GM19452 (cell line): ENCODE results near the gene RHCG.
"Not testable (repeated sequence)": the region's sequence is repeated elsewhere in the genome, so short reads cannot be mapped to it uniquely, and the experiment has no call there.

Experiments
- ATAC-seq: cut with Tn5 transposase; IDR thresholded peaks from one replicate; pipeline ENCODE4 v1.9.1; 2021; ENCODE audit not compliant: unreplicated experiment

The RHCG gene

DNA sequence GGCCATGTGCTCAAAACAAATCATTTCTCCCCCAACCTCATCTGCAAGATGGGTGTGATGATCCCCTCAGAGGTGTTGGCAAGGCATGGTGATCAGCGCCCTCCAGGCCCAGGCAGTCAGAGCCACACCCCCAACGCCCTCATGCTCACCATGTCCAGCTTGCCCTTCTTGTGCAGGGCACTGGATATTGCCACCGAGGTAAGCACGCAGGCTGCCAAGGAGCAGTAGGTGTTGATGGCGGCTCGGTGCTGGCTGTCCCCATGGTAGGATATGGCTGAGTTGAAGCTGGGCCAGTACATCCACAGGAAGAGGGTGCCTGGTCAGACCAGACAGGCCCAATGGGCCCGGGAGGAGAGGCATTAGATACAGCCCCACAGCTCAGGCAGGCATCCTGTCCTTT, 17.2 kb downstream of the RHCG start:
- no peak for ATAC-seq

DNA sequence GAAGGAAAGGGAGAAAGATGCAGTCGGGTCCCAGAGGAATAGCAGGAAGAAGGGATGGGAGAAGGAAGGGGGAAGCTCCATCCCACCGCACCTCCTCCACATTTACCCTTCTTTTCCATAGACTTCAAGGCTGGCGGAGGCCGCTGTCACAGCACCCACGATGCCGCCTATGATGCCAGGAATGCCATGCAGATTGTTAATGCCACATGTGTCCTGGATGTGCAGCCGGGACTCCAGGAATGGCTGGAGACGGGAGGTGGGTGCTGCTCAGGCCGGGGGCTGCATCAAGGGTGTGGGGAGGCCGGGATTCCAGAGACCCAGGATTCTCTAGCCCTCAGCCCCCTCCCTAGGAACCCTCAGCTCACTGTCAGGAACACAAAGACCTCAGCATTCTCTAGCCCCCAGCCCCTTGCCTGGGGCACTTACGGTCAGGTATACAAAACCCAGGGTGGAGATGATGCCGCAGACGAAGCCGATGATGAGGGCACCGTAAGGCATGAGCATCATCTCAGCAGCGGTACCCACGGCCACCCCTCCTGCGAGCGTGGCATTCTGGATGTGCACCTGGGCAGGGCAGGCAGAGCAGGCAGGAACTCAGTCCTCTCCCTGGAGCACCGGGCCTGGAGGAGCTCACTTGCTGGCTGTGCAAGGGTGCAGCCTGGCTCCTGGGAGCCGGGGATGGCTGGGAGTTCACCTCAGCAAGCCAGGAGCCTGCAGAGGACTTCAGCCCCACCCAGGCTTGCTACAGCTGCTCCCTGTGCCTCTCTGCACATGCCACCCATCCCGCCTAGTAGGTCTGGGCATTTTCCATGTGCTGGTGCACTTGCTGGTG, 18.8 kb downstream of the RHCG start:
- ATAC-seq, result no peak

DNA sequence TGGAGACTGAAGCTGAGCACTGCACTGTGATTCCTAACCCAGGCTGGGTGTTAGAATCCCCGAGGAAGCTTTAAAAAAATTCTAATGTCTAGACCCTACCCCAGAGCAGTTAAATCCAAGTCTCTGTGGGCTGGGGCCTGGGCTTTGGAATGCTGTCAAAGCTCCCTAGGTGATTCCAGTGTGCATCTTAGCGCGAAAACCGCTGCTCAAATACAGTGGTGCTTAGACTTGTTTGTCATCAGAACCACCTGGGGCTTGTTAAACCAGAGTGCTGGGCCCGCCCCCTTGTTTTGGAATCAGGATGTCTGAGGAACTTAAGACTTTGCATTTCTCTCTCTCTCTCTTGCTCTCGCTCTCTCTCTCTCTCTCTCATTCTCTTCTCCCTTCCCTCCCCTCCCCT, 20.7 kb downstream of the RHCG start:
- no peak for ATAC-seq

DNA sequence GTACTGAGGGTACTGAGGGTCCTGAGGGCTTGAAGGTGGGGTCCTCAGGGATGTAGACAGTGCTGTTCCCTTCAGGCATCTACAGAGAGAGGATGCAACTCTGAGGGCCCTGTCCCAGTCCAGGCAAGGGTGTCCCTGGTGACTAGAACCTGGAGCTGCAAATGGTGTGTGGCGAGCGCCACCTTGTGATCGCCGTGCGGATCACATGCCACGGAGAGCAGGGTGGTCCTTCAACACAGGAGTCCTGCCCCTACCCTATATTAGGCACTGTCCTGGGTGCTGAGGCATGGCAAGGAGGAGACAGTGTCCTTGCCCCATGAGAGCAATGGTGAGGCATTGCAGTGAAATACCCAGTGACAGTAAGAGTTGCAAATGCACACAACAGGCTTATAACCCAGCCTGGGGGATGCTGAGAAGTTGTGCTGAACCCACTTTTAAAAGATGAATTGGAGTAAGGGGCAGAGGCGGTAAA, 23.6 kb downstream of the RHCG start:
- ATAC-seq, result no peak

DNA sequence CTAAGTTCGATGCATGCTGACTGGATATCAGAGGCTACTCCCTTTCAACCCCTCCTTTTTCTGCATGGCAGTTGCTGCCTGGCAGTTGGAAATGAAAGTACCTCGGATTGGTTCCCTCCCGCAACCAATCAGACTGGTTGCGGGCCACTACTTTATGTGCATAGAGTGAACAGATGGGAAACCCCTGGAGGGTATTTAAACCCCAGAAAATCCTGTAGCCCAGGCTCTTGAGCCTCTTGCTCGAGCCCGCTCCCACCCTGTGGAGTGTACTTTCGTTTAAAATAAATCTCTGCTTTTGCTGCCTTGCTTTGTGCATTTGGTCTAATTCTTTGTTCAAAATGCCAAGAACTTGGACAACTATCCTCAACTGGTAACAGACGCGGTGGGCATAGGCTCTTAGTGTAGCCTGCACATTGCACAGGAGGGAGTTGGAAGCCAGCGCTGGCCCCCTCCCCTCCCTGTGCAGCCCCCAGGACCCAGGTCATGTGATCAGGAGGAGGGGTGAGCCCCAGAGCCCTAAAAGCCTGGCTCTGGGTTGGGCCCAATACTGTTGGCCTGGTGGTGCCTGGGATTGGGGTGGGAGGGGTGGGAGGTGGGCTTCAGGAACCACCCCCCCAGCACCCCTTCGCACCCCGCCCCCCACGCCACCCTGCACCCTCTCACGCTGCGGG, 26.8 kb downstream of the RHCG start:
- ATAC-seq, result no peak

DNA sequence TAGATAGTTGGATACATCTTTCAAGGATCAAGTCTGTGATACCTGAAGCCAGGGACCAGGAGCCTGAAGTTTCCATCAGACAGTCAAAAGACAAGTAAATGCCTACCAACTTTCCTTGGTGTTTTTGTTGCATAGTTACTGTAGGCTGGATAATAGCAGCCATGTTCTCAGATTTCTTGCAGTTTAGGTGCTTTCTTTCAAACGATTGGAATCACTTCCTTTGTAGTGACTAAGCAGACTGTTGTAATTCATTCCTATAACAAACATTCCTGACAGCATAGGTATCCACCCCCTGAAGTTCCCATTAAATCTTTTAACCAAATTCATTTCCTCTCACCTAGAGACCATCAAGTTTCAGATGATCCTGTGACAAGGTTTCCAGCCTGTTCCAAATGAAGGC, 27.6 kb downstream of the RHCG start:
- ATAC-seq, result not testable (repeated sequence)

DNA sequence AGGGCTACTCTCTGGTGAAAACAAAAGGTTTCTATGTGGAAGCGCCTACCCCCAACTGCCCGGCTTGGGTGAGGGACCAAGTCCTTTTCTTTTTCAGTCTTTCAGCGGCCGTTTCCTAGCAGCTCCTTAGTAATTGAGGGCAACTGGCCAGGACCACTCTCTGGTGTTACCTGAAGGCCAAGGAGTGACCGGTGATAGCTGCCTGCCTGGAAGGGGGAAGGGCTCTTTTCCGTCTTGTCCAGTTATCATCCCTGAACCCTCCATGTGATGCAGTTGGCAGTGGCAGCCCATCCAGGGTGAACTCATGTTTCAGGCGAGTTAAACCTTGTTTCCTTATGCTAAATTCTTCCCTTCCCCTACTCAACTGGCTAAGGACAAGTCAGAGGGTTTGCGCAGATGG, 33.3 kb downstream of the RHCG start:
- ATAC-seq, result no peak

DNA sequence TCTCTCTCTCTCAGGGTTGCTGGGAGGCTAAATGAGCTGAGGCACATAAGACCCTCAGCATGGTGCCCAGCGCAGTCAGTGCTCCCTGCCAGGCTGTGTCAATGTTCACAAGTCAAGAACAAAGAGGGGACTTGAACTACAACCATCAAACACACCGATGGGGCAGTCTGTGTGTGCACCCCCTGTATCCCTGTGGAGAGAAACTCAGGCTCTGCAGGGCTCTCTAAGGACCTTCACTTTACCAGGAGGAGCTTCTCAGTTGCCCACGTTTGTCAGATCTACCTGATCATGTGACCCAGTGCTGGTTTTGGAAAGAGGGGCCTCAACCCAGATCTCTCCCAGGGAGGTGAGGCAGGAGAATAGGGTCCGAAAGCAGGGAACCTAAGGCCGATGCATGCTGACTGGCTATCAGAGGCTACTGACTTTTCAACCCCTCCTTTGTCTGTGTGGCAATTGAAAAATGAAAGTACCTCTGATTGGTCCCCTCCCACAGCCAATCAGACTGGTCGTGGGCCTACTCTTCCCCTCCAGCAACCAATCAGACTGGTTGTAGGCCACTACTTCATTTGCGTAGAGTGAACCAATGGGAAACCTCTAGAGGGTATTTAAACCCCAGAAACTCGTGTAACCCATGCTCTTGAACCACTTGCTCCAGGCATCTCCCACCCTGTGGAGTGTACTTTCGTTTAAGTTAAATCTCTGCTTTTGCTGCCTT, 34.0 kb downstream of the RHCG start:
- ATAC-seq, result no peak

DNA sequence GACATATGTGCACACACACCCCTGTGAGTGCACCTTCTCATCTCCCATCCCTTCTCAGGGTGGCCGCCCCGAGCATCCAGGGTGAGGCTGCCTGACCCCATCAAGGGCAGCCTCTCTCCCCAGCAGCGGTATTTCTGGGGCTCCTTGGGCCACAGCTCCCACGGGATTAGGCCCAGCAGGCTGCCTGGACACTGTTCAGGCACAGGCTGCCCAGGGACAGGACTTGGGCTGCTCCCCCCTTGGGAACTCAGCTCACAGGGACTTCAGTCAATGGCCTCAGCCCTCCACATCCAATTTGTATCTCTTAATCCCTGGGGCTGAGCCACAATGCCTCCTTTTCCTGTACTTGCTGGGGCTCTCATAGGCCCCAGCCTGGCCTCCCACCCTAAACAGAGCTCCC, 35.0 kb downstream of the RHCG start:
- no peak for ATAC-seq

DNA sequence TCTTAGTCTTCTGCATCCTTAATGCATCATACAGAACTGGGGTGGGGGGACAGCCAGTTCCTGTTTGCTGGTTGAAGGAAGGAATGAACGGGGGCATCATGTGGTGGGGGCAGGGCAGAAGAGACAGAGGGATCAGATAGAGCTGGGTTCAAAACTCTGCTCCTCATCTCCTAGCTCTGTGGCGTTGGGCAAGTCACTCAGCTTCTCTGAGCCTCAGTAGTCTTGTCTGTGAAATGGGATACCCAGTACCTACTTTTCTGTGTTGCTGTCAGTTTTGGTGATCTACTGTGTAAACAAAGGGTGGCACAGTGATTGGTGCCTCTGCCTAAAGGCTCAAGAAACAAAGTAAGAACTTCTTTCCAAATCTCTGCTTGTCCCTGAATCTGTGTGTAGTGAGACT, 36.3 kb downstream of the RHCG start:
- ATAC-seq, result no peak

DNA sequence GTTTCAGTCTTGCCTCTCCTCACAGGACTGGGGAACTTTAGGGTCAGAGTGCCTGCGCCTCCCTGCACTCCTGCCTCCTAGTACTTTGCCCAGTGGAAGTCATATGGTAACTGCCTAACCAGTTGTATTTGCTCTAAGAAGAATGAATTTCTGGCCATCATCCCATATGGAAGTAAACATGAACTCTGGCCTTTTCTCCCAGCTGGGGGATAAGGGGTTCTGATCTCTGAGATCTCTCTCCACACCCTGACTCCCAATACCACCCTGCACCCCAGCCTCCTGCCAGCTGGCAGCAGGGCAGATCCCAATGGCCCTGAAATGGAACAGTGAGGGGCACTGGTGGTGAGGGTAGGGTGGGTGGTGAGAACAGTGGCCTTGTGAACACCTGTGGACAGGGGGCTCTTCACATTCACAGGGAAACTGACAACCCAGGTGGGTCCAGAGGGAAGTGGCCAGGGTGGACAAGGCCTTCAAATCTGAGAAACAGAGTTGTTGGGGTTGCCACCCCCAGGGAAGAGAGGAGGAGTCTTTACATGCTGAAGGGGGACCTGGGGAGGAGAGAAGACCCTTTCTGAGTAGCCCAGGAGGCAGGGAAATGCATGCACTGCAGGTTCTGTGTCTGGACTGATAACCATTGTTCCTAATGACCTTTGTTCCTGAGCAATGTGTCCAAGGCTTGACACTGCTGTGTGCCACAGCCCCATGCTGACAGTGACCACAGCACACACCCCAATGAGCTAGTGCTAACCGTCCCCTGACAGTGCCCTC, 36.9 kb downstream of the RHCG start:
- no peak for ATAC-seq

DNA sequence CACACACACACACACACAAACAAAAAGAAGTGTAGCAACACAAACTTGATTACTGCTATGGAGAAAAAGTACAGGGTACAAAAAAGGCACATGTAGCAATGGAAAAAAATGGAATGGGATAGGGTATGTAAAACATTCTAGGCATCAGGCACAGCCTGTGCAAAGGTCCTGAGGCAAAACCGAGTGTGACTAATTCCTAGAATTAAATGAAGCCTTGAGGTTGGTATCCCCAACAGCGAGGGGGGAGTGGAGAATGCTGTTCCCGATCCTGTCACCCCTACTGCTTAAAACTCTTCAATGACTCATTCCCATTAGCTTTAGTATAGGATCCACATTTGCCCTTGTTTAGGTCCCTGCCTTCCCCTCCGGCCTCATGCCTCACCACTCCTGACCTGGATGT, 37.9 kb downstream of the RHCG start:
- no peak for ATAC-seq

DNA sequence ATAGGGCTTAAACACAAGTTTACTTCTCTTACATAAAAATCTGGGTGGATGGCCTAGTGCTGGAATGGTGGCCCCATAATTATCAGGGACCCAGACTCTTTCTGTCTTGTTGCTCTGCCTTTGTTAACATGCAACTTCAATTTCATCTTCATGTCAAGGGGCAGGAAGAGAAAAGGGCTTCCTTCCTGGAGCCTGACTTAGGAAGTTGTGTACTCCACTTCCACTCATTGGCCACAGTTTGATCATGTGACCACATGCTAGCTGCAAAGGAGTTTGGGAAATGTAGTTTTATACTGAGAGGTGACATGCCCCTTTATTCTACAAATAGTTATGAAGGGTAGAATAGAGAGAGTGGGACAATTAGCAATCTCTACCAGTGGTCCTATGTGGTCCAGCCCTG, 39.3 kb downstream of the RHCG start:
- ATAC-seq, result no peak

DNA sequence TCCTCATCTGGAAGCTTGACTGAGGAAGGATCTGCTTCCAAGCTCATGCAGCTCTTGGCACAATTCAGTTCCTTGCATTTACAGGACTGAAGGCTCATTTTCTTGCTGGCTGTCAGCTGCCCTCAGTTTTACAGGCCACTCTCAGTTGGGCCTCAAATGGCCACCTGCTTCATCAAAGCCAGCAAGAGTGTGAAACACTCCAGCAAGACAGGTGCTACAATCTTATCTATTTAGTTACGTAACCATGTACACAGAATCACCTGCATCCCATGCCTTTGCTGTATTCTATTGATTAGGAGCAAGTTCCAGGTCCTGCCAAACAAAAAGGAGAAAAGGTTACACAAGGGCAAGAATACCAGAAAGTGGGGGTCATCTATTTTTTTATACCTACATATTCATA, 40.8 kb downstream of the RHCG start:
- ATAC-seq, result no peak

DNA sequence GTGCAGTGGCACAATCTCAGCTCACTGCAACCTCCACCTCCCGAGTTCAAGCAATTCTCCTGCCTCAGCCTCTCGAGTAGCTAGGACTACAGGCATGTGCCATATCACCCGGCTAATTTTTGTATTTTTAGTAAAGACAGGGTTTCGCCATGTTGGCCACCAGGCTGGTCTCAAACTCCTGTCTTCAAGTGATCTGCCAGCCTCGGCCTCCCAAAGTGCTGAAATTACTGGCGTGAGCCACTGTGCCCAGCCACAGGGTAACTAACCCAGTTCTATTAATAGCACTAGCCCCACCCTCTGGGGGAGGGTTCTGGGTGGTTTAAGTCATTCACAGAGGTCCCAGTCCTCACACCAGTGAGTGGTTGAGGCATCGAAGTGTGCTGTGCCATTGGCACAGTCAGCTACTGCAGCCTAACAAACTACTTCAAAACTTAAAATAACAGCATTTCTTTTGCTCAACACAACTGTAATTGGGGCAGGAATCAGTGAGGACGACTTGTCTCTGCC, 44.0 kb downstream of the RHCG start:
- no peak for ATAC-seq

DNA sequence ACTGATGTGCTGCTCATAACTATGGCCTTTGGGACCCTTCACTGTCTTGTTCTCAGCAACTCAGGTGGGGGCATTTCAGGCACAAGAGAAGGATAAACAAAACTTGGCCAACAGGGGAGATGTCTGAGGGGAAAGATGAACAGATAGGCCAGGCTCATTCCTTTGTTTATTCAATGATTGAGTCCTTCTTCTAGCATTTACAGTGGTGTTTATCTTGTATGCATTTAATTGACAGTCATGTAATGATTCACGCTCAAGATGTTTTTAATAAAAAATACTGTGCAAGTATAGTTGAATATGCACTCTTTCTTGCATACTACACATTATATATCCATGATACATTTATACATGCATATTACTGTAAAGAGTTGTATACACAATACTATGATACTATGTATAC, 44.5 kb downstream of the RHCG start:
- no peak for ATAC-seq

DNA sequence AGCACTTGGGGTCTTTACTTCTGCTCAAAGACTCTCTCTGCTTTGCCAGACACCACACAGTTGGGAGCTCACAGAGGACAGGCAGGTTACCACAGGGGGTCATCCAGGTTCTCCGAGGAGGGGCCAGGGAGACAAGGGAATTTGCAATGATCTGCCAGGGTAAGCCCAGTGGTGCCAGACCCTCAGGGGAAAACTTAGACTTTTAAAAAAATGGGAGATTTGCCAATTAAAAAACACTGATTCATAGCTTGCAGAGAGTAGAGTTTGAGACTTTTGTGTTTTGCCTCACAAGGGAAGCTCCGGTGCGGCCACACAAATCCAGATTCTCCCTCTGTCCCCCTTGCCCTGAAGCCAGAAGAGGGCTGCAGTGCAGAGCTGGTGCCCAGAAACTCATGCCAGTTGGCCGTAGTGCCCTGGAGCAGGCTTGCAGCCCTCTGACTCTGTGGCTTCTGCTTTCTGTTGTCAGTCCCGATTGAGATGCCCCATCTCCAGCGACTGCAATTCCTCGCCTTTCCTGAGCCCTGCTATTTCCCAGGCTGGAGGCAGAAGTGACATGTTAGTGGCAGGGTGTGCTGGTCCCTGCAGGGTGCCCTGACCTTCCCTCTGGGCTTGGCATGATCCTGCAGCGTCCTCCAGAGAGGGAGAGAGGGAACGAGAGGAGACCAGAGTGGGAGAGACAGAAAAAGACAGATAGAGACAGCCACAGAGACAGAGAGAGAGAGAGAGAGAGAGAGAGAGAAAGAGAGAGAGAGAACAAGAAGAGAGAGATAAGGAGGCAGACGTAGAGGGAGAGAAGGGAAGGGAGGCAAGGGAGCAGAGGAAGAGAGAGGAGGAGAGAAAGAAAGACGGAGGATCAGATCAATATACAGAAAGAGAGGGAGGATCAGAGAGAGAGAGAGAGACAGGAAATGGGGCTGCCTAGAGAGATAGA, 46.0 kb downstream of the RHCG start:
- no peak for ATAC-seq

DNA sequence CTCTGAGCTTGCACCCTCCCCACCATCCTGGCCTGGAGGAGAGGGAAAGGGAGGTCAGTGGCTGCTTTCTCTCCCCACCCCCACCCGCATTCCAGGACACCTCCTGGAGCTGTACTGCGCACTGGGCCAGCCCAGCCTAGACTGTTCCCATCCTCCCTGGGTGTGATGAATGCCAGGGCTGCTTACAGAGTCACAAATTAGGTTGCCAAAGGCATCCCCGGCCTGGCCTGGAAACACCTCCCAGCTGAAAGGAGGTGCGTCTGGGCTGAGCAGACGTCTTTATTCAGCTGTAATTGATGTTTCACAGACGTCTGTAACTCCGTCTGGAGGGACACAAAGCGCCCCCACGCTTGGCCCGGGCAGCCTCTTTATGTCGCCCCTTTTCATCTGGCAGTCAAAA, 47.6 kb downstream of the RHCG start:
- no peak for ATAC-seq

DNA sequence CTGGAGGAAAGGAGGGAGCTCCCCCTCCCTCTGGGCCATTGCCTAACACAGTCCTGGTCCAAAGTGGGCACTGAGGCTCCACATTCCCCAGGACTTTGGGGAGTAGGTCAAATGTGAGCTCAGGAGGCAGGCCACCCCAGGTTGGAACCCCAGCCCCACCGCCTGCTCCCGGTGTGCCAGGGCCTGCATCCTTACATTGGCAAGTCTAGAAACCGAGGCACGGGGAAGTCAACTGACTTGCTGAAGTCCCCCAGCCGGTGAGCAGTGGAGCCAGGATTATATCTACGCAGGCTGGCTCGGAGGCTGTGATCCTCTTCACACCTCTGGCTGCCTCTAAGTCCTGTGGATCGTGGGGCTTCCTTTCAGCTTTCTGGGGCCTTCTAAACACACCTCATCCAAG, 48.7 kb downstream of the RHCG start:
- no peak for ATAC-seq
